Hepatocyte (in vitro differentiated cells): ENCODE data around the gene SERINC2. TPM values are rescaled to one million over a fixed set of nuclear protein-coding genes. Genes with fewer than 3 reads are reported as not detected.

Source experiments
- DNase-seq: peaks from one replicate; pipeline ENCODE4 v3.0.0-alpha.2; 2016; ENCODE audit warnings: low spot score
- H2AFZ ChIP-seq: fragments of 200-600 bp; sonication (generic); 2 replicates; pipeline ENCODE4 v1.6.0; 2016; ENCODE audit warnings: antibody characterized with exemption, mild to moderate bottlenecking
- H3K27ac ChIP-seq: fragments of 200-600 bp; sonication (generic); 2 replicates; pipeline ENCODE4 v1.5.1; 2016; ENCODE audit warnings: mild to moderate bottlenecking
- H3K27me3 ChIP-seq: fragments of 200-600 bp; sonication (generic); 2 replicates; pipeline ENCODE4 v1.6.1; 2016
- H3K36me3 ChIP-seq: fragments of 200-600 bp; sonication (generic); replicated peaks from 2 replicates; pipeline ENCODE4 v1.5.1; 2016; ENCODE audit warnings: low read depth; ENCODE audit not compliant: insufficient read depth
- H3K4me1 ChIP-seq: fragments of 200-600 bp; sonication (generic); 2 replicates; pipeline ENCODE4 v1.5.1; 2016; ENCODE audit warnings: mild to moderate bottlenecking, moderate library complexity; ENCODE audit not compliant: insufficient read depth
- H3K4me2 ChIP-seq: fragments of 200-600 bp; sonication (generic); 2 replicates; pipeline ENCODE4 v1.6.0; 2016
- H3K4me3 ChIP-seq: fragments of 200-600 bp; sonication (generic); 2 replicates; pipeline ENCODE4 v1.5.1; 2016; ENCODE audit warnings: mild to moderate bottlenecking
- H3K79me2 ChIP-seq: fragments of 200-600 bp; sonication (generic); 2 replicates; pipeline ENCODE4 v1.6.0; 2017; ENCODE audit warnings: mild to moderate bottlenecking
- H3K9me2 ChIP-seq: fragments of 200-600 bp; sonication (generic); replicated peaks from 2 replicates; pipeline ENCODE4 v1.6.0; 2017; ENCODE audit warnings: mild to moderate bottlenecking; ENCODE audit not compliant: insufficient read depth
- H3K9me3 ChIP-seq: fragments of 200-600 bp; sonication (generic); 2 replicates; pipeline ENCODE4 v1.5.1; 2016; ENCODE audit warnings: low read depth, mild to moderate bottlenecking
- H4K20me1 ChIP-seq: fragments of 200-600 bp; sonication (generic); 2 replicates; pipeline ENCODE4 v1.6.0; 2016; ENCODE audit warnings: mild to moderate bottlenecking; ENCODE audit not compliant: insufficient read depth, poor library complexity, severe bottlenecking
- CTCF ChIP-seq: fragments of 200-600 bp; sonication (generic); IDR thresholded peaks from 2 replicates; pipeline ENCODE4 v1.5.1; 2016; ENCODE audit warnings: antibody characterized with exemption, mild to moderate bottlenecking; ENCODE audit not compliant: poor library complexity
- EZH2 ChIP-seq: fragments of 200-600 bp; sonication (generic); IDR thresholded peaks from 2 replicates; pipeline ENCODE4 v1.6.1; 2016; ENCODE audit warnings: antibody characterized with exemption, mild to moderate bottlenecking, borderline replicate concordance
- EZH2phosphoT487 ChIP-seq: fragments of 200-600 bp; sonication (generic); IDR thresholded peaks from one replicate; pipeline ENCODE4 v1.6.1; 2018; ENCODE audit warnings: antibody characterized with exemption, mild to moderate bottlenecking, low read depth, moderate library complexity; ENCODE audit not compliant: unreplicated experiment, severe bottlenecking
- WGBS: methylation state at CpG from one replicate; pipeline ENCODE4 v1.1.6; 2016; ENCODE audit warnings: low lambda C conversion rate; ENCODE audit errors: missing lambda C conversion rate; 5-methylcytosine and 5-hydroxymethylcytosine counted together
- polyA plus RNA-seq: library from polyadenylated mRNA; unstranded; fragments of >200 nt; fragmentation: Nextera tagmentation; extraction: Ambion mirVana; gene quantifications from 2 replicates; pipeline ENCODE4 v1.2.1, GENCODE V29; 2016
- total RNA-seq: library from RNA; depleted of rRNA; stranded (reverse); fragments of >200 nt; gene quantifications from 2 replicates; pipeline ENCODE4 v1.2.3, GENCODE V29; 2014

SERINC2 gene
- total and polyA plus RNA-seq, 2 experiments from 2014 or later = 53.6 to 164 TPM

- Histone ChIP-seq H4K20me1 (no peaks in the 10 kb centered on the region), H3K4me2 (no peak overlapping the region), H3K27me3 (no peaks in the 10 kb centered on the region), H3K27ac (no peak overlapping the region), H3K4me3 (no peak overlapping the region), H3K79me2 (no peaks in the 10 kb centered on the region), H3K9me2 (no peaks in the 10 kb centered on the region), H3K36me3 (no peaks in the 10 kb centered on the region), H3K4me1 (no peaks in the 10 kb centered on the region), H2AFZ (no peak overlapping the region), H3K9me3 (no peaks in the 10 kb centered on the region)
- DNase-seq = no peak
- no peak for TF ChIP-seq EZH2
- TF ChIP-seq EZH2phosphoT487 = no peak
- TF ChIP-seq CTCF = no peak
- WGBS = 93% methylated on average over 6 of the region's 6 CpGs
These were observed 7.3 kb upstream of the SERINC2 start for GRCh38 chr1:31405578-31406245.

GRCh38 chr1:31407029-31407626 lies 5.9 kb upstream of the SERINC2 start:
- Histone ChIP-seq H3K9me2 (no peaks in the 10 kb centered on the region), H3K4me2 (no peak overlapping the region), H4K20me1 (no peaks in the 10 kb centered on the region), H3K4me1 (no peaks in the 10 kb centered on the region), H3K4me3 (no peak overlapping the region), H3K9me3 (no peaks in the 10 kb centered on the region), H2AFZ (no peak overlapping the region), H3K36me3 (no peaks in the 10 kb centered on the region), H3K27ac (no peak overlapping the region), H3K79me2 (no peaks in the 10 kb centered on the region), H3K27me3 (no peaks in the 10 kb centered on the region)
- TF ChIP-seq EZH2 (no peak), CTCF (no peak), EZH2phosphoT487 (no peak)
- 80% methylated on average over 18 of the region's 18 CpGs for WGBS
- no peak for DNase-seq

GRCh38 chr1:31408788-31409318 lies 4.2 kb upstream of the SERINC2 start:
- Histone ChIP-seq H3K4me1 (peaks cover 5% of the 10 kb centered on the region), H3K4me3 (no peak overlapping the region), H3K79me2 (peaks cover 13% of the 10 kb centered on the region), H3K27me3 (no peaks in the 10 kb centered on the region), H3K9me2 (no peaks in the 10 kb centered on the region), H3K4me2 (no peak overlapping the region), H3K27ac (no peak overlapping the region), H2AFZ (no peak overlapping the region), H3K9me3 (no peaks in the 10 kb centered on the region), H3K36me3 (no peaks in the 10 kb centered on the region), H4K20me1 (no peaks in the 10 kb centered on the region)
- WGBS = 83% methylated on average over 5 of the region's 5 CpGs
- TF ChIP-seq CTCF (no peak), EZH2 (no peak), EZH2phosphoT487 (no peak)
- DNase-seq = no peak
